ENCODE data around the gene CSF2RB. TPM values are rescaled to one million over a fixed set of nuclear protein-coding genes. Genes with fewer than 3 reads are reported as not detected.

Gene CSF2RB
- total RNA-seq, 1 donor from 2014 or later, result 4.2 TPM

GRCh38 chr22:36872866-36873498 is 40.4 kb upstream of the CSF2RB start:
- no peak for TF ChIP-seq POLR2A (IDR thresholded peaks at IDR 0.05)
- TF ChIP-seq CTCF (IDR thresholded peaks at IDR 0.05), result no peak
- TF ChIP-seq POLR2AphosphoS5 (IDR thresholded peaks at IDR 0.05; ENCODE audit: insufficient read depth in 1 of 2, low read depth in 1 of 2), result no peak
- Histone ChIP-seq H3K36me3 (no peaks in the 10 kb centered on the region), H3K4me3 (no peak overlapping the region), H3K9me3 (no peaks in the 10 kb centered on the region), H3K27ac (peak overlapping the region; percentile 74), H3K27me3 (no peaks in the 10 kb centered on the region), H3K4me1 (peaks cover 35% of the 10 kb centered on the region)
- no peak for DNase-seq (ENCODE audit: extremely low spot score in 2 of 2)
- intact Hi-C loops (cut with DNase I), result no loop called here

- DNase-seq (ENCODE audit: extremely low spot score in 2 of 2), result no peak
- no peak for TF ChIP-seq POLR2A (IDR thresholded peaks at IDR 0.05)
- TF ChIP-seq POLR2AphosphoS5 (IDR thresholded peaks at IDR 0.05; ENCODE audit: insufficient read depth in 1 of 2, low read depth in 1 of 2), result peak; percentile 25 to 71
- TF ChIP-seq CTCF (IDR thresholded peaks at IDR 0.05), result peak; percentile 19 to 46 (median 38)
- peaks cover 35% of the 10 kb centered on the region for H3K4me1 ChIP-seq
- H3K27ac ChIP-seq, result peak overlapping the region; percentile 74
- no peaks in the 10 kb centered on the region for H3K36me3 ChIP-seq
- intact Hi-C loops (cut with DNase I), result no loop called here
- H3K9me3 ChIP-seq, result no peaks in the 10 kb centered on the region
- H3K27me3 ChIP-seq, result no peaks in the 10 kb centered on the region
- no peak overlapping the region for H3K4me3 ChIP-seq
Measured at GRCh38 chr22:36873614-36874308, 39.7 kb upstream of the CSF2RB start.

- Histone ChIP-seq H3K4me1 (peaks cover 35% of the 10 kb centered on the region), H3K9me3 (no peaks in the 10 kb centered on the region), H3K27ac (peak overlapping the region; percentile 74), H3K36me3 (no peaks in the 10 kb centered on the region), H3K4me3 (no peak overlapping the region), H3K27me3 (no peaks in the 10 kb centered on the region)
- TF ChIP-seq POLR2A (IDR thresholded peaks at IDR 0.05) (no peak), CTCF (IDR thresholded peaks at IDR 0.05) (no peak), POLR2AphosphoS5 (IDR thresholded peaks at IDR 0.05; ENCODE audit: insufficient read depth in 1 of 2, low read depth in 1 of 2) (no peak)
- no peak for DNase-seq (ENCODE audit: extremely low spot score in 2 of 2)
- intact Hi-C loops (cut with DNase I), result no loop called here
Measured at GRCh38 chr22:36874309-36874696, 39.1 kb upstream of the CSF2RB start.

GRCh38 chr22:36874736-36875135 is 38.7 kb upstream of the CSF2RB start:
- no peak for DNase-seq (ENCODE audit: extremely low spot score in 2 of 2)
- Histone ChIP-seq H3K36me3 (no peaks in the 10 kb centered on the region), H3K9me3 (no peaks in the 10 kb centered on the region), H3K4me3 (no peak overlapping the region), H3K4me1 (peaks cover 35% of the 10 kb centered on the region), H3K27me3 (no peaks in the 10 kb centered on the region), H3K27ac (peak overlapping the region; percentile 74)
- TF ChIP-seq CTCF (IDR thresholded peaks at IDR 0.05) (no peak), POLR2AphosphoS5 (IDR thresholded peaks at IDR 0.05; ENCODE audit: insufficient read depth in 1 of 2, low read depth in 1 of 2) (no peak)
- intact Hi-C loops (cut with DNase I), result no loop called here

GRCh38 chr22:36875741-36876140 is 37.7 kb upstream of the CSF2RB start:
- no peaks in the 10 kb centered on the region for H3K36me3 ChIP-seq
- H3K27ac ChIP-seq, result no peak overlapping the region
- H3K4me1 ChIP-seq, result peaks cover 32% of the 10 kb centered on the region
- intact Hi-C loops (cut with DNase I), result no loop called here
- no peaks in the 10 kb centered on the region for H3K27me3 ChIP-seq
- H3K4me3 ChIP-seq, result no peak overlapping the region
- no peaks in the 10 kb centered on the region for H3K9me3 ChIP-seq
- TF ChIP-seq POLR2A (IDR thresholded peaks at IDR 0.05) (no peak), CTCF (IDR thresholded peaks at IDR 0.05) (no peak), POLR2AphosphoS5 (IDR thresholded peaks at IDR 0.05; ENCODE audit: insufficient read depth in 1 of 2, low read depth in 1 of 2) (no peak)
- DNase-seq (ENCODE audit: extremely low spot score in 2 of 2), result no peak
